Stimulated activated CD4-positive, alpha-beta T cell treated with anti-CD3 and anti-CD28 coated beads, Interleukin-4, amount 100 ng/mL, for 48 hours (primary cell): Measurements from ENCODE around the gene TES.
"Not testable (repeated sequence)": the region's sequence is repeated elsewhere in the genome, so short reads cannot be mapped to it uniquely, and the experiment has no call there.

Experiments
- DNase-seq, 2 donors: peaks; one replicate each; pipeline ENCODE4 v3.0.0-alpha.2; 2020; ENCODE audit warnings: low read depth in 2 of 2

Gene TES, protein sequence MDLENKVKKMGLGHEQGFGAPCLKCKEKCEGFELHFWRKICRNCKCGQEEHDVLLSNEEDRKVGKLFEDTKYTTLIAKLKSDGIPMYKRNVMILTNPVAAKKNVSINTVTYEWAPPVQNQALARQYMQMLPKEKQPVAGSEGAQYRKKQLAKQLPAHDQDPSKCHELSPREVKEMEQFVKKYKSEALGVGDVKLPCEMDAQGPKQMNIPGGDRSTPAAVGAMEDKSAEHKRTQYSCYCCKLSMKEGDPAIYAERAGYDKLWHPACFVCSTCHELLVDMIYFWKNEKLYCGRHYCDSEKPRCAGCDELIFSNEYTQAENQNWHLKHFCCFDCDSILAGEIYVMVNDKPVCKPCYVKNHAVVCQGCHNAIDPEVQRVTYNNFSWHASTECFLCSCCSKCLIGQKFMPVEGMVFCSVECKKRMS

DNA sequence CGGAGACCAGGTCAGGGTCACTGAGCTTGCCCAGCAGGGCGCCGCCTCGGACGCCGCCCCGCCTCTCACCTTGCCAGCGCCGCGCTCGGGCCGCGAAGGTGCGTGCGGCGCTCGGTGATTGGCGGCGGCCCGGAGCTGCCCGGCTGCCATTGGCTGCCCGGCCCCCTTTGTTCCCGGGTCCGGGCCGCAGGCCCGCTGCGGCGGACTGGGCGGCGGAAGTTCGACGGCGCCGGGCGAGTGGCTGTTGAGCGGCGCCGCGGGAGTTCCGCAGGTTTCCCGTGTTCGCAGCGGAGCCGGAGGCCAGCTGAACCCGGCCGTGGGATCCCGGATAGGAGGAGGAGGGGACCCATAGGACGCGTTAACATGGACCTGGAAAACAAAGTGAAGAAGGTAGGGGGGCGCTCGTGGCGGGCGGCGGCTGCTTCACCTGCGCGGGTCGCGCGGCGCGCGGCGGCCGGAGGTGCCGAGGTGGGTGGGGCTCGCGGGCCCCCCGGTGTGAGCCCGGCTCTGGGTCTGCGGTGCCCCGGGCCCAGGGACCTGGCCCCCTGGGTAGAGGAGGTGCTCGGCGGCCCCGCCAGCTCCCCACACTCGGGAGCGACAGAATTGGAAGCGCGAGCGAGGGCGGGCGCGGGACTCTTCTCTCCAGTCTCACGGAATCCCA lies at the start of gene TES:
TSS of gene TES (plus strand) at position 195 of the 661 bp plus-strand sequence. CDS start at position 364, 169 bp downstream.
- DNase-seq, result peak; percentile 46 to 64

DNA sequence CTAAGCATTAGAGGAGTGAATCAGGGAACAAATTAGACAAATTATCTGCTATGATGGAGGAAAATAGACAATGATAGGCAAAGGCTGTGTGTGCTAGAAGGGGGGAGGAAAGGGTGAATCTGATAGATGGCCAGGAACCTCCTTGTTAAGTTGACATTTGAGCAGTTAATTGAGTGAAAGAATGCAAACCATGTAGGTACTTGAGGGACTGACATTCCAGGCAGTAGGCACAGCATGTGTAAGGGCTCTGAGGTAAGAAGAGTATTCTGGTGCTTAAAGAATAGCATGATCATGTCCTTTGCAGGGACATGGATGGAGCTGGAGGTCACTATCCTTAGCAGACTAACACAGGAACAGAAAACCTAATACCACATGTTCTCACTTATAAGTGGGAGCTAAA lies 48.6 kb upstream of the TES start:
- no peak for DNase-seq

DNA sequence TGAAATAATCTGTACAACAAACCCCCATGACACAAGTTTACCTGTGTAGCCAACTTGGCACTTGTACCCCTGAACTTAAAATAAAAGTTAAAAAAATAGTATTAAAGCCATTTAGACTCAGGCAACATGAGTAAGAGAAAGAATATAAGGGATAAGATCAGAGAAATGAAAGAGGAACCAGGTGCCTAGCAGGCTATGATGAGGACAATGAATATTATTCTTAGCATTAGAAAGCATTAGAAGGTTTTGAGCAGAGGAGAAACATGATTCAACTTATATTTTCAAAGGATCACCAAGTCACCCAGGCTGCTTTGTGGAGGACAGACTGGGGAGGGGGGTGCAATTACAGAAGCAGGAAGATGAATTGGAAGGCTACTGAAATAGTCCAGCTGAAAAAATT lies 48.1 kb upstream of the TES start:
- DNase-seq, result no peak

DNA sequence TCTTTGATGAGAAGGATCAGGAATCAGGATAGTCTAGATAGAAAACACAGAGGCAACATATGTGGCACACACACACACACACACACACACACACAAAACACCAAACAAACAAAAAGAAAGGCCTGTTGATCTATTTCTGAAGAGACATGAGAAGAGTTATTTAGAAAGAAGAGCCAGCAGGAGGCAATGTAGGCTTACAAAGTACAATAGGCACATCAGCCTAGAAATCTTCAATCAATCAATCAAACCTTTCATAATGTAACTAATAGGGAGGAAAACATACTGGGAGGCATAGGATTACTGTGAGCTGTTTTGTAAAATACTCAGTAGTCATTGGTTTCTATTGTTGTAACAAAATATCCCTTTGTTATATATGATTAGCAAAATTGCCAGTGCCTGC lies 47.3 kb upstream of the TES start:
- DNase-seq, result no peak

DNA sequence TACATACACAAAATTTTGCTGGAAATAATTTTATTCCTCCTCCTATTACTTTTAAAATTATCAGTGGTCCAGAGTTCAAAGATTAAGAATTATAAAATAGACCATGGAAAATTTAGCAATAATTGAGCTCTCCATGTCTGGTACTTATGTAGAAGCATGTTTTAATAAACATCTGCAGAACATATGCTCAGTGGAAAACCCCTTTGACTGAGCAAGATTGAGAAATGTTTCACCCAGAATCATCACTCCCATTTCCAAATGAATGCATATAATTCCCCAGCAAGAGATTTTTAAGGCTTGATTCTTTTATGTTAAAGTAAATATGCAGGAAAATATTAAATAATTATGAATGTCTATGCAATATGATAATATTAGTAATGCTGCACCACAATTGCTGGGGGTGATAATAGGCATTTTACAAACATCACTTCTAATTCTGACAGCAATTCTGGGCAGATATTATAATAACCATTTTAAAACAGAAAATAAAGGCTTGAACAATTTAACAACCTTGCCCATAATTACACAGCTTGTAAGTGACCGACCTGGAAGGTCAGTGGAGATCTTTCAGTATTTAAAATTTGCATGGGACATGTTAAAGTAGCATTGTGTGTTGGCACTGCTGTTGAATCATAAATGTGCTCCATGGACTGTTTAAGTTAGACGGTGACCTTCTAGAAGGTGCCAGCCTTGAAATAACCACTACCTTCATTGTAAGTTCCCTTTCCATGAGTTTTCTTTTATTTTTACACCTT lies 45.6 kb upstream of the TES start:
- no peak for DNase-seq

DNA sequence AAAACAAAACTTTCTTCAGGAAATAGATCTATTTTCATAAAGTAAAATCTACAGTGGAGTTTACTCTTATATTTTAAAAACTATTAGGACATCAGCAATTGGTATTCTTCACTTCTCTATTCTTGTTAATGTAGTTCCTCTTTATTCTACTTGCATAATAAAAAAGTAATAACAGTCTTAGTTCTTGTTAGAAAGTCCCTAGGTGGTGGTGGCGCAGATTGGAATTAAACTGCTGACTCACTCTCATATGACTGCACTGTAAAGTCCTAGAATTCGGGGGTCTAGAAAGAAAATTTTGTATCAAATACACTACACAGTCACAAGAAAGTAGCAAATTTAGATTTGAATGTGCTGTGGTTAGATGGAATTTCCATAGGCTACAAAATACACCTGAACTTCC lies 44.6 kb upstream of the TES start:
- DNase-seq, result no peak

DNA sequence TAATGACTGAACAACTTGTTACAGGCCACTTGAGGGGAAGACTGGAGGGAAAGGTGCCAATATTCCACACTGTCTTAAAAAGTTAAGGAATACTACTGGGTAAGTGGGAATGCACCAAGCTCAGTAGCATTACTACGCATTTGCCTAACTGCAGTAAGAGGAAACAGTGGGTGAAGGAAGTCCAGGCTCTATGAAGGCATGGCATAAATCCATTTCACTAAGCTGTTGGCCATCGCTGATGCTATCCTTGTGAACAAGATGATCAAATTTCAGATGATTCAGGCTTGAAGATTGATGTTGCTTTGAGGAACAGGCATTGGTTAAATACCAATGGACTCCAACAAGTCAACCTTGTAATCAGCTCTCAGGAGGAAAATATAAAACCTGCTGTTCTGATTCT lies 44.2 kb upstream of the TES start:
- DNase-seq, result no peak

DNA sequence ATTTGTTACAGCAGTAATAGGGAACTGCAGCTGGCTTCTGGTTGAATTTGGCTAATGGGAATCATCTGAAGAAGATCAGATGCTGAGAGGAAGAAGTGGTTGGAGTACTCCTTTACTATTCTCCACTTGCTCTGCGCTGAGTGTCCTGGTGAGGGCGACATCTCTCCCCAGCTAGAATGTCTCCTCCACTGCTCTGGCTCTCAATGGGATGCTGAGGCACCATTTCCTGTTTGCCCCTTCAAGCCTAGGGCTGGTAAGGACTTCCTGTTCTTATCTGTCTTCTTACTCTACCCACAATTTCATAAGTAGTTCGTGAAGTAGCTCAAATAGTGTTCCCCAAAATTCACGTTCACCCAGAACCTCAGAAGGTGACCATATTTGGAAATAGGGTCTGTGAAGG lies 43.2 kb upstream of the TES start:
- peak in 1 of 2 donors; percentile 7 for DNase-seq

DNA sequence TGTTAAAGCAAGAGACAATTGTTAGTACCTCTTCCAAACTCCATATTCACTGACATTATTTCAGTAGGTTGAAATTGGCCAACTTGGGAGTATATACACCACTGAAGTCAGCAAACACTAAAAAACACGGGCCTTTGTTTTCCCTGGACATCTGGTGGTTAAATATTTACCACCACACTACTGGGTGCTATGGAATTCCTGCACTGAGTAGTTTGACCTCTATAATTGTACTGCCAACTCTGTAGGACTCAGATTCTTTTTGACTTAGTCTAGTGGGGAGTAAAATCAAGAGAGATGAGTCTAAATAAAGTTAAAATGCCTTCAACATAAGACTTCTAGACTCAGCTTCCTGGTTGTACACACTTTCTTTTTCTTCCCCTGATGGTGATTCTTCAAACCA lies 41.3 kb upstream of the TES start:
- DNase-seq, result no peak

DNA sequence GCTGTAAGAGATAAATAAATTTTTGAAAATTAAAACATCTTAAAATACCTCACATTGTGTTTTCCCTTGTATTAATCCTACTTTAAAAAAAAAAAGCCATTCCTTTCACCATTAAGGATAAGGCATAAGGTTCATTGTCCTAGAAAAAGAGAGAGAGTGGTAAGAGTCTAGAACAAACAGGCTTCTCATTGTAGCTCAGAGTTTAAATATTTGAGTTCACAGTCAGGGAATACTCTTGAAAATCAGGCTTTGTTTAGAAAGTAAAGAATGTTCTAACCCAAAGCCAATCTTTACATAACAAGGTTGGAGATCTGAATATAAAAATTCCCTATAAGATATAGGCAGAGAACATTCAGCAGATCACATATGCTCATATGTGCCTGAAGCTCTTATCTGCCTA lies 40.2 kb upstream of the TES start:
- DNase-seq, result no peak

DNA sequence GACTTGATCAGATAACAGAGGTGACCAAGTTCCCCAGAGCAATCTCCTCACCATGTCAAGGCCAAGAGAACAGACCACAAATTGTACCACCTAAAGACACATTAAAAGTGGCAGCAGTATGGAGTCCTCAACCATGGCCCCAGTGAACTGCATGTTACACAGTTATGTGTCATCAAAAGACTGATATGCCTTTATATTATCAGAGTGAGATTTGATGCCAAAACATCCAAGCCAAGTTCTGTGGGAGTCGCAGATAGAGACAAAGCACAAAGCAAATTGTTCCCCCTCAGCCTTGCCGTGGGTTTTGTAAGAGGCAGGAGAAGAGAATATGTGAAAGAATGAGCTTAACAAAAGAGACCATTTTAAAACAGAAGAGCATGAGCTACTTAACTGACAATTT lies 39.2 kb upstream of the TES start:
- no peak for DNase-seq

DNA sequence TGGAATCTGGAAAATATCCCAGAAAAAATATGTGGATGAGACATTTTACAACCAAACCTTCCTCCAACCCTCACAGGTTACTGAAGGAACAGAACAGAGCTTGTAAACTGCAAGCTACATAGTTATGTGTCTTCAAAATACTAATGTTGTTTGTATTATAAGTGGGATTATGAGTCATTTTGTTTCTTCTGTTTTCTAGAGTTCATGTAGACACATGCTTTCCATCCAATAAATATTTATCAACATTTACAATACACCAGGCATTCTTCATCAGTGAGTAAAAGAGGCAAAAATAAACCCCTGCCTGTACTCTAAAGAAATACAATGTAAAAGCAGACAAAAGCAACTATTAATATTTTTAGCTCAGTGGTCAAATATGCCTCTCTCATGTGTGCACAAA lies 38.0 kb upstream of the TES start:
- DNase-seq, result no peak

DNA sequence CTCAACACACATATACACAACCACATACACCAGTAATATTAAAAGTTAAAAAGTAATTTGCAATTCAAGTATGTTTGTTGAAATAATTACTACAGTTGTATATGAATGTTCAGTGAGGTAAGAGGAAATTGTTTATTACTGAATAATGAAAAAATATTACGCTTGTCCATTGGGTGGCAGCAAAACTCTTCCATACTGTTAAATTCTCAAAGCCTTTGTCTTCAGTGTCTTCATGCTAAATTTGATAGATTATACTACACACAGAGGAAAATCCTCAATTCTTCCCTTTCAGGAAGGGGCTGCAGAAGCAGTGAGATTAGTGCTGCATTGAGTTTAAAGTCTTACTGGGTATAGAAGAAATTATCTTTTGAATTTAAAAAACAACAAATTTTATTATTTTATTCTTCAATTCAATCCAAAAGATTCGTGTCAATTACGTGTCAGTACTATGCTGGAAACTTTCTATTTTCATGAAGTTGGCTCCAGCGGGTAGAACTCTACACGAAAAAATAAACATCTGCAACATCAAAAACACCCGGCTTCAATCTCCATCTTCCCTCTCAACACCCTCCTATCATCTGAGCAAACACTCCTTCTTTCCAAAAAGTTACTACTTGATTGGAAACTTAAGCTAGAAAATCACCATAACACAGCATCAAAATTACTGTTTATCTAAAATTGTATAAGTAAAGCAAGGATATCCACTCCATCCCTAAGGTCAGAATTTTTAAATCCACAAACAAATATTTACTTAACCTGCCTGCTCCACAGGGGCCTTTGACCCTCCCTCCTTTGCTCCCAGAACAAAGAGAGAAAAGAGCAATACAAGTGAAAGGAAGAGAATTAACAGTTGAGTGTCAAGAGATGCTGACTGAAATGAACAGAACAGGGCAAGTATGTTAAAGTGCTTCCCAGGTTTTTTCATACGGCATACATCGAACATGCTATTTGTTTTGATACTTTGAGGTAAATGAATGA lies 37.0 kb upstream of the TES start:
- DNase-seq, result no peak

DNA sequence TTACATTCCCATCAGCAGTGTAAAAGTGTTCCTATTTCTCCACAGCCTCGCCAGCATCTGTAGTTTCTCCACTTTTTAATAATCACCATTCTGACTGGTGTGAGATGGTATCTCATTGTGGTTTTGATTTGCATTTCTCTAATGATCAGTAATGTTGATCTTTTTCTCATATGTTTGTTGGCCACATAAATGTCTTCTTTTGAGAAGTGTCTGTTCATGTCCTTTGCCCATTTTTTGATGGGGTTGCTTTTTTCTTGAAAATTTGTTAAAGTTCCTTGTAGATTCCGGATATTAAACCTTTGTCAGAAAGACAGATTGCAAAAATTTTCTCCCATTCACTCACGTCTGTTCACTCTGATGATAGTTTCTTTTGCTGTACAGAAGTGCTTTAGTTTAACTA lies 35.2 kb upstream of the TES start:
- not testable (repeated sequence) for DNase-seq

DNA sequence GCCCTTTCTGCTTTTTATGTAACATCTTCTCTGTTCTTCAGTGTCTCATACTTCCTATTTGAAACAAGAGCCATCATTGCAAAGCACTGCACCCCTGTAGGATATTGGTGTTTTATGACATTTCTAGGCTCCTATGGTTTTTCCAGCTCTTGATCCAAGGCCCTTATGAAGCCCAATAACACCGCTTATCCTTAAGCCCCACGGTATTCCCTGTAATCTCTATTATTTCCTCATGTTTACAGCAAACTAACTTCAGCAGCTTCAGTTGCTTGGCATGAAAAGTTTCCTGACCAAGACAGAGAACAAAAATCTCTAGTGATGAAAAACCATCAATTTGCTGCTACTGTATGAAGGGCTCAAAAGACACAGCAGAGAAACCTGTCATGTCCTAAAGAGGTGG lies 34.1 kb upstream of the TES start:
- DNase-seq, result no peak

DNA sequence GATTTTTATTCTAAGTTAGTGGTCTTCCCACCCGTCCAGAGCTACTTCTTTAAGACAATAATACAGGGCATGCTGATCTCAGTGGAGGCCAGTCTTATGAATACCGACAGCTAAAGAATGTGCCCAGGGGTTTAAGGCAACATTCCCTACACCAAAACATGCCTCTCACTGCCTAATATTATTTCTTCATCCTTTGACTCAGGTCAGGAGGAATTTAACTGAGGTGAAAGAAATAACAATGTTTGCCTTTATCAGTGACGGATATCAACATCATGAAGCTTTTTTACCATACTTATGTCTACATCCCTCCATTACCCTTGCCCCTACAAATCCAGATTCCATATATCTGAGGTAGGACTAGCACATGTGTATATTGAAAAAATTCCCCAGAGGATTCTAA lies 33.3 kb upstream of the TES start:
- no peak for DNase-seq

DNA sequence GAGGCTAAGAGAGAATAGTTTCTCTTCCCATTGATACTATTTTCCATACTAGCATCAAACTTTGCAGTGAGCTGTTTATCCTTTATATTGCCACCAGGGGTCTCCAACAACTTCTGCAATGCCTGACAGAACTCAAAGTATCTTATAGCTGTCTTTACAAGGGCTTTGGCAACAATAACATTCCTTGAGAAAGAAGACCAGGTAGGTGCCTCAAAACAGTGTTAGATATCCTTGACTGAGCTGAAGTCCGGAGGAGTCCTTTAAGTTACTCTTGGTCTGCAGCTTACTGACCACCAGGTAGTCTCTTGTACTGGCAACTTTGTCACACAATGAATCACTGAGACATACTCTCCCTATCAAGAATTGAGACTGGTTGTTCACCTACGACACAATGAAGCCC lies 30.0 kb upstream of the TES start:
- DNase-seq, result no peak

DNA sequence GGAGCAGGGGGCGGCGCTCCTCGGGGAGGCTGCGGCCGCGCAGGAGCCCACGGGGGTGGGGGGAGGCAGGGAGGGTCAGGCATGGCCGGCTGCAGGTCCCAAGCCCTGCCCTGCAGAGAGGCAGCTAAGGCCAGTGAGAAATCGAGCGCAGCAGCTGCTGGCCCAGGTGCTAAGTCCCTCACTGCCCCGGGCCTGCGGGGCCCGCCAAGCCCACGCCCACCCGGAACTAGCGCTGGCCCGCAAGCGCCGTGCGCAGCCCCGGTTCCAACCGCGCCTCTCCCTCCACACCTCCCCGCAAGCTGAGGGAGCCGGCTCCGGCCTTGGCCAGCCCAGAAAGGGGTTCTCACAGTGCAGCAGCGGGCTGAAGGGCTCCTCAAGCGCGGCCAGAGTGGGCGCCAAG lies 28.3 kb upstream of the TES start:
- no peak for DNase-seq

DNA sequence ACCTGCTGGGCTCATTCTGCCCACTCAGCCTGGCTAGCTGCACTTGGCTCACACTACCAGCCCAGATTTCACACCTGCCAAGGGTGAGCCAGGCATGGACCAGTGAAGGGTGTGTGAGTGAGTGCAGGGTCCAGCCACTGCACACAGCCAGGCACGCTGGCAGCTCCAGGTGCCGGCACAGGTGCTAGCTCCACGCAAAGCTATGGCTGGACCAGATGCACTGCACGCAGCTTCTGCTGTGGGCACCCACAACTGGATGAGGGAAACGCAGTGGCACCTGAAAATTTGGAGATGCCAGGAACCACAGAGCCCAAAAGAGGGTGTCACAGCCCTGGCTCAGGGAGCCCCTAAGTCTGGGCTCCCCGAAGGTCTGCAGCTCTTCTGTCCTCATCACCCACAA lies 24.9 kb upstream of the TES start:
- no peak for DNase-seq

DNA sequence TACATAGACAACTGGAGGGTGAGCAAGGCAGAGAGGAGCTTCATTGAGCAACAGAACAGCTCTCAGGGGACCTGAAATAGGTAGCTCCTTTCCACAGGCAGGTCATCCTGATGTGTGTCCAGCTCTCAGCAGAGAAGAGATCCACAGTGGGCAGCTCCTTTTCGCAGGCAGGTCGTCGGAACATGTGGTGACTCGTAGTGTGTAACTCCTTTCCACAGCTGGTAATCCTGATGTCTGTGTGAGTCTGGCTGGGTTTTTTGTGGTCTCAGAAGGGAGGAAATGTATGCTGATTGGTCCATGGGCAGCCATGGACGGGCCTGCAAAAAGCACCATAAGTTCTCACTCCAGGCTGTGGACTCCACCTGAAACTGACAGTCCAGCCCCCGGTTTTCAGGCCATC lies 24.4 kb upstream of the TES start:
- DNase-seq, result no peak

DNA sequence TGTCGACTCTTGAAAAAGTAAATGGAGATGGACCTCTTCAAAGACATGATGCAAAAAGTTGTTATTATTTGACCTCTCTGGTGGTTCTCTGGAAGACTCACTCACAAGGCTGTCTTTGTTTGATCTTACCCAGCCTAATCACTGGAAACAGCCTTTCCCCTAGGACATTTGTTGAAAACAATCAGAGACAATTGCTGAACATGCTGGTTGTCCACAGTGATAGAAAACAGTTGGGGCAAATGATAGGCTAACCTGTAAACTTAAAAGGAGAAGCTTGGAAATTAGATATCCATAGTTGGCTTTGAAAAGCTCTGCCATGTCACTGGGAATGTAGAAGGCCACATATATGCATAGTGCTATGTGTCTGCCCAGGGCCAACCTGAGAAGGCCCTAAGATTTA lies 22.9 kb upstream of the TES start:
- no peak for DNase-seq
